ENCODE results near the gene PRR16. TPM values are rescaled to one million over a fixed set of nuclear protein-coding genes. Genes with fewer than 3 reads are reported as not detected.

PRR16 gene
- total RNA-seq, 3 donors from 2014 or later, result 1.2 to 9.6 (median 3.6) TPM

- no peak overlapping the region for H3K27ac ChIP-seq
- intact Hi-C loops (cut with DNase I; ENCODE audit: low total_unique reads), result no loop called here
Measured at GRCh38 chr5:120628156-120628555, 164.1 kb downstream of the PRR16 start.

GRCh38 chr5:120630550-120630949 lies 166.4 kb downstream of the PRR16 start:
- Histone ChIP-seq H3K4me3 (no peak overlapping the region), H3K36me3 (no peaks in the 10 kb centered on the region), H3K4me1 (no peaks in the 10 kb centered on the region), H3K27me3 (no peaks in the 10 kb centered on the region), H3K27ac (no peak overlapping the region), H3K9me3 (no peaks in the 10 kb centered on the region)
- TF ChIP-seq CTCF (IDR thresholded peaks at IDR 0.05) (no peak), POLR2A (IDR thresholded peaks at IDR 0.05) (no peak), POLR2AphosphoS5 (IDR thresholded peaks at IDR 0.05) (no peak)
- intact Hi-C loops (cut with DNase I; ENCODE audit: low total_unique reads), result no loop called here
- DNase-seq (ENCODE audit: low spot score in 2 of 2), result no peak

More at GRCh38 chr5:120628156-120628555, 164.1 kb downstream of the PRR16 start:
- H3K4me3 ChIP-seq, result no peak overlapping the region
- no peaks in the 10 kb centered on the region for H3K27me3 ChIP-seq
- no peaks in the 10 kb centered on the region for H3K4me1 ChIP-seq
- no peak for TF ChIP-seq POLR2A (IDR thresholded peaks at IDR 0.05)
- no peak for TF ChIP-seq CTCF (IDR thresholded peaks at IDR 0.05)
- TF ChIP-seq POLR2AphosphoS5 (IDR thresholded peaks at IDR 0.05), result no peak
- DNase-seq (ENCODE audit: low spot score in 2 of 2), result no peak
- no peaks in the 10 kb centered on the region for H3K9me3 ChIP-seq
- H3K36me3 ChIP-seq, result no peaks in the 10 kb centered on the region

GRCh38 chr5:120631611-120632010 lies 167.5 kb downstream of the PRR16 start:
- no peaks in the 10 kb centered on the region for H3K36me3 ChIP-seq
- H3K9me3 ChIP-seq, result no peaks in the 10 kb centered on the region
- H3K4me3 ChIP-seq, result no peak overlapping the region
- DNase-seq (ENCODE audit: low spot score in 2 of 2), result no peak
- intact Hi-C loops (cut with DNase I; ENCODE audit: low total_unique reads), result no loop called here
- no peak for TF ChIP-seq CTCF (IDR thresholded peaks at IDR 0.05)
- TF ChIP-seq POLR2AphosphoS5 (IDR thresholded peaks at IDR 0.05), result no peak
- TF ChIP-seq POLR2A (IDR thresholded peaks at IDR 0.05), result no peak
- H3K27me3 ChIP-seq, result no peaks in the 10 kb centered on the region
- no peaks in the 10 kb centered on the region for H3K4me1 ChIP-seq
- H3K27ac ChIP-seq, result no peak overlapping the region

GRCh38 chr5:120632430-120632829 lies 168.3 kb downstream of the PRR16 start:
- Histone ChIP-seq H3K36me3 (no peaks in the 10 kb centered on the region), H3K4me3 (no peak overlapping the region), H3K4me1 (no peaks in the 10 kb centered on the region), H3K9me3 (no peaks in the 10 kb centered on the region), H3K27me3 (no peaks in the 10 kb centered on the region), H3K27ac (no peak overlapping the region)
- no peak for TF ChIP-seq POLR2AphosphoS5 (IDR thresholded peaks at IDR 0.05)
- no peak for TF ChIP-seq POLR2A (IDR thresholded peaks at IDR 0.05)
- TF ChIP-seq CTCF (IDR thresholded peaks at IDR 0.05), result no peak
- intact Hi-C loops (cut with DNase I; ENCODE audit: low total_unique reads), result no loop called here
- DNase-seq (ENCODE audit: low spot score in 2 of 2), result no peak

GRCh38 chr5:120638449-120638848 lies 174.3 kb downstream of the PRR16 start:
- H3K9me3 ChIP-seq, result no peaks in the 10 kb centered on the region
- H3K4me3 ChIP-seq, result no peak overlapping the region
- no peaks in the 10 kb centered on the region for H3K36me3 ChIP-seq
- H3K4me1 ChIP-seq, result no peaks in the 10 kb centered on the region
- no peak overlapping the region for H3K27ac ChIP-seq
- DNase-seq (ENCODE audit: low spot score in 2 of 2), result no peak
- intact Hi-C loops (cut with DNase I; ENCODE audit: low total_unique reads), result no loop called here
- H3K27me3 ChIP-seq, result no peaks in the 10 kb centered on the region
- no peak for TF ChIP-seq CTCF (IDR thresholded peaks at IDR 0.05)
- TF ChIP-seq POLR2AphosphoS5 (IDR thresholded peaks at IDR 0.05), result no peak
- no peak for TF ChIP-seq POLR2A (IDR thresholded peaks at IDR 0.05)
